ENCODE data around the gene RASGEF1C. TPM values are rescaled to one million over a fixed set of nuclear protein-coding genes. Genes with fewer than 3 reads are reported as not detected.

The RASGEF1C gene
- total RNA-seq, 2 experiments from 2014 or later, result not detected

DNA sequence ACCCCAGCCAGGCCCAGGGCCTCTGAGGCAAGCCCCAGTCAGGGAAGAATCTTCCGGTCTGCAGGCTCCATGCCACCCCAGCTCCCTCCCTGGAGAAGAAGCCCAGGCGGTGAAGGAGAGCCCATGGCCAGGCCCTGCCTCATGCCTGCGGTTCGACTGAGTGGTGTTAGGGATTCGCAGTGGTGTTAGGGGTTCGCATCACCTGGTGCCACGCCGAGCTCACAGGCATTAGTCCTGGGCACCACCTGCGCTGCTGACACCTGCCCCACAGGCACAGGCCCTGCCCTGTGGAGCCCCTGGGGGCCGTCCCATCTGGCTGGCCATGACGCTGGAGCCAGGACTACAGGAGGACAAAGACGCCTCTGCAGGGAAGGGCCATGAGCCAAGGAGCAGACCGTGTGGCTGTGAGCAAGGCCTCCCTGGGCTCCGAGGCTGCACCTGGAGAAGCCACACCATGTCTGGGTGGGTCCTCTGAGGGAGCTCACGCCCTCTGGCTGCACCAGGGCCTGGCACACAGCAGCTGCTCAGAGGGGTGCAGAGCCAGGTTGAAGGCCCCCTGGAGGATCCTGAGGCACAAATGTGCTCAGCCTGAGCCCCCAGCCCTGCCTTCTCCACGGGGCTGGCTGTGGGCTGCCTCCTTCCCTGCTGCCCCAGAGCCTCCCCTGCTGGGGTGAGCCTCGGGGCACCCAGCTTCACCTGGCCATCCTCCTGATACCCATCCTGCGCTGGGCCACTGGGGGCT lies 109.8 kb downstream of the RASGEF1C start:
- H3K27ac Mint-ChIP-seq, result no peak overlapping the region
- Histone ChIP-seq H3K4me1 (ENCODE audit: insufficient read depth, low read length) (no peaks in the 10 kb centered on the region), H3K27me3 (ENCODE audit: control insufficient read depth in 1 of 2, insufficient read depth in 2 of 2, low read length in 2 of 2) (no peaks in the 10 kb centered on the region), H3K27ac (ENCODE audit: low read depth in 1 of 2, low read length in 2 of 2) (no peak overlapping the region), H3K4me3 (ENCODE audit: low read length) (no peak overlapping the region), H3K36me3 (ENCODE audit: insufficient read depth, low read length) (no peaks in the 10 kb centered on the region), H3K9me3 (ENCODE audit: control insufficient read depth in 1 of 2, insufficient read depth in 1 of 2, low read length in 2 of 2) (peaks cover 0 to 4% of the 10 kb centered on the region in 2 experiments)
- no peak overlapping the region for H3K4me3 Mint-ChIP-seq
- ChIA-PET POLR2A (no interaction called here), CTCF (no interaction called here)
- TF ChIP-seq, protein P1, sequence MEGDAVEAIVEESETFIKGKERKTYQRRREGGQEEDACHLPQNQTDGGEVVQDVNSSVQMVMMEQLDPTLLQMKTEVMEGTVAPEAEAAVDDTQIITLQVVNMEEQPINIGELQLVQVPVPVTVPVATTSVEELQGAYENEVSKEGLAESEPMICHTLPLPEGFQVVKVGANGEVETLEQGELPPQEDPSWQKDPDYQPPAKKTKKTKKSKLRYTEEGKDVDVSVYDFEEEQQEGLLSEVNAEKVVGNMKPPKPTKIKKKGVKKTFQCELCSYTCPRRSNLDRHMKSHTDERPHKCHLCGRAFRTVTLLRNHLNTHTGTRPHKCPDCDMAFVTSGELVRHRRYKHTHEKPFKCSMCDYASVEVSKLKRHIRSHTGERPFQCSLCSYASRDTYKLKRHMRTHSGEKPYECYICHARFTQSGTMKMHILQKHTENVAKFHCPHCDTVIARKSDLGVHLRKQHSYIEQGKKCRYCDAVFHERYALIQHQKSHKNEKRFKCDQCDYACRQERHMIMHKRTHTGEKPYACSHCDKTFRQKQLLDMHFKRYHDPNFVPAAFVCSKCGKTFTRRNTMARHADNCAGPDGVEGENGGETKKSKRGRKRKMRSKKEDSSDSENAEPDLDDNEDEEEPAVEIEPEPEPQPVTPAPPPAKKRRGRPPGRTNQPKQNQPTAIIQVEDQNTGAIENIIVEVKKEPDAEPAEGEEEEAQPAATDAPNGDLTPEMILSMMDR (IDR thresholded peaks at IDR 0.05), result no peak
- H3K4me1 Mint-ChIP-seq (ENCODE audit: low read depth), result no peaks in the 10 kb centered on the region
- ATAC-seq (ENCODE audit: poor library complexity) (no peak), DNase-seq (peak in 1 of 14 experiments; percentile 25)
- H3K36me3 Mint-ChIP-seq (ENCODE audit: low read depth), result no peaks in the 10 kb centered on the region
- intact Hi-C loops (cut with DNase I, micrococcal nuclease), result no loop called here
- no peaks in the 10 kb centered on the region for H3K9me3 Mint-ChIP-seq
- no peaks in the 10 kb centered on the region for H3K27me3 Mint-ChIP-seq

DNA sequence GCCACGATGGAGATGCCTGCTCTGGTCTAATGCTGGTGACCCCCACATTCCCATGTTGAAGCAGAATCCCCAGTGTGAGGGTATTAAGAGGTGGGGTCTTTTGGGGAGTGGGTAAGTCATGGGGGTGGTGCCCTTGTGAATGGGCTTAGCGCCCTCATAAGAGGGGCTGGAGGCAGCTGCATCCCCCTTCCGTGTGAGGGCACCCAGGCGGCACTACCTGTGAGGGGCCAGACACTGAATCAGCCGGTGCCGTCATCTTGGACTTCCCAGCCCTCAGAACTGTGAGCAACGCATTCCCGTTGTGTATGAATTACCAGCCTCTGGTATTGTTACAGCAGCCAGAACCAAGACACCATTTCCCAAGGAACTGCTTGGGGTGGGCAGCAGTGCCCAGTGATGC lies 110.5 kb downstream of the RASGEF1C start:
- no peak for ATAC-seq (ENCODE audit: poor library complexity)
- TF ChIP-seq, protein P1 (IDR thresholded peaks at IDR 0.05), result no peak
- Histone ChIP-seq H3K4me1 (ENCODE audit: insufficient read depth, low read length) (no peaks in the 10 kb centered on the region), H3K9me3 (ENCODE audit: control insufficient read depth in 1 of 2, insufficient read depth in 1 of 2, low read length in 2 of 2) (peaks cover 0 to 4% of the 10 kb centered on the region in 2 experiments), H3K36me3 (ENCODE audit: insufficient read depth, low read length) (no peaks in the 10 kb centered on the region), H3K27ac (ENCODE audit: low read depth in 1 of 2, low read length in 2 of 2) (no peak overlapping the region), H3K4me3 (ENCODE audit: low read length) (no peak overlapping the region), H3K27me3 (ENCODE audit: control insufficient read depth in 1 of 2, insufficient read depth in 2 of 2, low read length in 2 of 2) (no peaks in the 10 kb centered on the region)
- Mint-ChIP-seq H3K4me1 (ENCODE audit: low read depth) (no peaks in the 10 kb centered on the region), H3K4me3 (no peak overlapping the region), H3K36me3 (ENCODE audit: low read depth) (no peaks in the 10 kb centered on the region), H3K9me3 (no peaks in the 10 kb centered on the region), H3K27ac (no peak overlapping the region), H3K27me3 (no peaks in the 10 kb centered on the region)
- peak in 1 of 14 experiments; percentile 21 for DNase-seq
- CTCF ChIA-PET, result no interaction called here
- intact Hi-C loops (cut with DNase I, micrococcal nuclease), result no loop called here
- POLR2A ChIA-PET, result no interaction called here

DNA sequence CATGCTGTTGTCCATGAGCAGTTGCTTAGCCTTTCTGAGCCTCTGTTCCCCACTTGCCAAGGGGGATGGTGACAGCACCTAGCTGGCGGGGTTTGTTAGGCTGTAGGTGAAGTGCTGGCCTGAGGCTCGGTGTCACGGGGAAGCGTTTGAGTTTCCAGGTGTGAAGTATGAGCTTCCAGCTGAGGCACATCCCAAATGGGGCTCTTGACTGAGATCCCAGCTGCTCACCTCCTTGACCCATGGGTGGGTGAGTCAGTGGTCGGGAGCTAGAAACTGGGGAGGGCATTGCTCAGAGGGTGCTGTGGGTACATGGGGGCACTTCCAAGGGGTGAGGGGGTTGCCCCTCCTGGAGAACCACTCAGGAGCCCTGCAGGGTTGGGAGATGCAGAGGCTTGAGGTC lies 111.1 kb downstream of the RASGEF1C start:
- ChIA-PET CTCF (no interaction called here), POLR2A (no interaction called here)
- TF ChIP-seq, protein P1 (IDR thresholded peaks at IDR 0.05), result no peak
- Histone ChIP-seq H3K4me1 (ENCODE audit: insufficient read depth, low read length) (no peaks in the 10 kb centered on the region), H3K36me3 (ENCODE audit: insufficient read depth, low read length) (no peaks in the 10 kb centered on the region), H3K9me3 (ENCODE audit: control insufficient read depth in 1 of 2, insufficient read depth in 1 of 2, low read length in 2 of 2) (peaks cover 0 to 4% of the 10 kb centered on the region in 2 experiments), H3K27me3 (ENCODE audit: control insufficient read depth in 1 of 2, insufficient read depth in 2 of 2, low read length in 2 of 2) (no peaks in the 10 kb centered on the region), H3K27ac (ENCODE audit: low read depth in 1 of 2, low read length in 2 of 2) (no peak overlapping the region), H3K4me3 (ENCODE audit: low read length) (no peak overlapping the region)
- Mint-ChIP-seq H3K27me3 (no peaks in the 10 kb centered on the region), H3K9me3 (no peaks in the 10 kb centered on the region), H3K4me3 (no peak overlapping the region), H3K4me1 (ENCODE audit: low read depth) (no peaks in the 10 kb centered on the region), H3K36me3 (ENCODE audit: low read depth) (no peaks in the 10 kb centered on the region), H3K27ac (no peak overlapping the region)
- DNase-seq (no peak), ATAC-seq (ENCODE audit: poor library complexity) (no peak)
- intact Hi-C loops (cut with DNase I, micrococcal nuclease), result no loop called here
